ENCODE measurements around the gene SLC27A3.

SLC27A3 gene

DNA sequence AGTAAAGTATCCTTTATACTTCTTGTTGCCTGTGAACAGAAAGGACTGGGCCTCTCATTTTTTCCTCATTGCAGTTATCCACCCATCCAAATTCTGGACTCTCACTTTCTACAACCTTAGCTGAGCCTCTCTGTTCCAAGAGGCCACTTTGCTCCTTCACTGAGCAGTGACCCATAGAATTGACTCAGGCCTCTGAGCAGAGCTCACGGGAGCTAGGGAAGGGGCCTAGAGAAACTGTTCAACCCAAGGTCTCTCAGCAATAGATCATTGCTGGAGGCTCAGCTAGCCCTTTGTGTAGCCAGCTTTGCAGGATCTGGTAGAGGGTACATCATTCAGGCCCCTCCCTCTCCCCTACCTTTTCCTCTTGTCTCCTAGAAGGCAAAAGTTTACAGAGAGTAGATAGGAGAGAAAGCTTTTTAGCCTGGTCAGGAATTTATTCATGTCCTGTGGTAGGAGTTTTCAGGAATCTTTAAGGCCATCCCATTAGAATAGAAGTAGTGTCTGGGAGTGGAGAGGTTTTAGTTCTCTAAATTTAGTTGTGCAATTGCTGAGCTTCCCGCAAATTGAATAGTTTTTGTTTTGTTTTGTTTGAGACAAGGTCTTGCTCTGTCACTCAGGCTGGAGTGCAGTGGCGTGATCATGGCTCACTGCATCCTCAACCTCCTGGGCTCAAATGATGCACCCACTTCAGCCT is 40.7 kb upstream of the SLC27A3 start:
- TF ChIP-seq, protein P1, sequence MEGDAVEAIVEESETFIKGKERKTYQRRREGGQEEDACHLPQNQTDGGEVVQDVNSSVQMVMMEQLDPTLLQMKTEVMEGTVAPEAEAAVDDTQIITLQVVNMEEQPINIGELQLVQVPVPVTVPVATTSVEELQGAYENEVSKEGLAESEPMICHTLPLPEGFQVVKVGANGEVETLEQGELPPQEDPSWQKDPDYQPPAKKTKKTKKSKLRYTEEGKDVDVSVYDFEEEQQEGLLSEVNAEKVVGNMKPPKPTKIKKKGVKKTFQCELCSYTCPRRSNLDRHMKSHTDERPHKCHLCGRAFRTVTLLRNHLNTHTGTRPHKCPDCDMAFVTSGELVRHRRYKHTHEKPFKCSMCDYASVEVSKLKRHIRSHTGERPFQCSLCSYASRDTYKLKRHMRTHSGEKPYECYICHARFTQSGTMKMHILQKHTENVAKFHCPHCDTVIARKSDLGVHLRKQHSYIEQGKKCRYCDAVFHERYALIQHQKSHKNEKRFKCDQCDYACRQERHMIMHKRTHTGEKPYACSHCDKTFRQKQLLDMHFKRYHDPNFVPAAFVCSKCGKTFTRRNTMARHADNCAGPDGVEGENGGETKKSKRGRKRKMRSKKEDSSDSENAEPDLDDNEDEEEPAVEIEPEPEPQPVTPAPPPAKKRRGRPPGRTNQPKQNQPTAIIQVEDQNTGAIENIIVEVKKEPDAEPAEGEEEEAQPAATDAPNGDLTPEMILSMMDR (conservative IDR thresholded peaks at IDR 0.05; ENCODE audit: control insufficient read depth, insufficient read depth, low read depth, low read length) = no peak
- H3K4me3 ChIP-seq (ENCODE audit: control insufficient read depth, low read depth, low read length) = no peak overlapping the region
- no peak for DNase-seq (ENCODE audit: low read depth)

DNA sequence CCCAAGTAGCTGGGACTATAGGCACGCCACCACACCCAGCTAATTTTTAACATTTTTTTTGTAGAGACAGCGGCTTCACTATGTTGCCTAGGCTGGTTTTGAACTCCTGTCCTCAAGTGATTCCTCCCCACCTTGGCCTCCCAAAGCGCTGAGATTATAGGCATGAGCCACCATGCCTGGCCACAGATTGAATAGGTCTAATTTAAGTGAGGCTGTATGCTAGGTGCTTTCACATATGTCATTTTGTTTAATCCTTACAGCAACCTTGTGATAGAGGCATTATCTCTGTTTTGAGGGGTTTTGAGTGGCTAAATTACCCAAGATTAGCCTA is 40.2 kb upstream of the SLC27A3 start:
- DNase-seq (ENCODE audit: low read depth) = no peak
- H3K4me3 ChIP-seq (ENCODE audit: control insufficient read depth, low read depth, low read length) = no peak overlapping the region
- TF ChIP-seq, protein P1 (conservative IDR thresholded peaks at IDR 0.05; ENCODE audit: control insufficient read depth, insufficient read depth, low read depth, low read length) = no peak

DNA sequence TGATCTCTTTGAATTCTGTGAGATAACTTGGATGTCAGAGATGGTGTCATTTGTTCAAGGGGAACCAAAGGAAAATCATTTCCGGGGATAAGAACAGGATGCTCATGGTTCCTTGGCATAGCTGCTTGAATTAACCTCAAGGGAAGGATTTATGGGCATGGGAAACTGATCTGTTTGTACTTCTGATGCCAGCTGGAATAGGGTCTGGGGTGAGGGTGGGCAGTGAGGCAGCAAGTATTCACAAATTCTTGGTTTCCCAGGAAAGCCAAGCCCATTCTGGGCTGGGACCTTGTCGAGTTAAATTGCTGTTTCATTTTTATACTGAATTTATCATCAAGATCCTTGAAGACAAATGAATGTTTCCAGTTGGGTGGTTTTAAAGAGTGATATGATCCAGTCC is 33.2 kb upstream of the SLC27A3 start:
- no peak overlapping the region for H3K4me3 ChIP-seq (ENCODE audit: control insufficient read depth, low read depth, low read length)
- DNase-seq (ENCODE audit: low read depth) = peak; percentile 24
- TF ChIP-seq, protein P1 (conservative IDR thresholded peaks at IDR 0.05; ENCODE audit: control insufficient read depth, insufficient read depth, low read depth, low read length) = no peak

DNA sequence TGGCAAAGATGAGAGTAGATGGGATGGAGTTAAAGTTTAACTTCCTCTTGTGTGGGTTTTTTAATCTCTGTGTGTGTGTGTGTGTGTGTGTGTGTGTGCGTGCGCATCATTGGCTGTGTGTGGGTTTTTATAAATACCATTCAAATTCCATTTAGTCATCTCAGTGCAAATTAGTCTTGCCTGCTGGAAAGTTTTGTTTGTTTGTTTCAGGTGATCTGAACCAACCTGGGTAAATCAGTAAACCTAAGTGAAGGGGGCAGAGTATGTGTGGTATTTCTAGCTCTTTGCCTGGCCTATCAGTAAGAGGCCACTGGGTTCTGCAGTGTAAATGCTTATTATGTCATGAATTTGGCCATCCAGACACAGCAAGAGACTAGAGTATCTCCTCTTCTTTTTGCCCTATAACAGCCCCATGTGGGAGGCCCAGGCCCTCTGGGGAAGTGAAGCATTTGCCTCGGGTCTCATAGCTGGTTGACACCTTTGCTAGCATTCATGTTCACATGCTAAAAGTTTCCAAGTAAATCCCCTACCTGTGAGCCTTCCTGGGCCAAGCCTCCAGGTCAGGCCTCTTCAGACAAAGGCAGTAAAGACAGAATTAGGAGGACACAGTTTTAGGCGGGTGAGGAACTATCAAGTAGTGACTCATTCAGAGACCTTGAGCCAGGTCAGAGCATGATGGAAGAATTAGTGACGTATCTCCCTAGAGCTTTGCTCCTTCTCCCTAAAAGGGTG is 32.6 kb upstream of the SLC27A3 start:
- TF ChIP-seq, protein P1 (conservative IDR thresholded peaks at IDR 0.05; ENCODE audit: control insufficient read depth, insufficient read depth, low read depth, low read length) = no peak
- no peak overlapping the region for H3K4me3 ChIP-seq (ENCODE audit: control insufficient read depth, low read depth, low read length)
- peak; percentile 87 for DNase-seq (ENCODE audit: low read depth)

DNA sequence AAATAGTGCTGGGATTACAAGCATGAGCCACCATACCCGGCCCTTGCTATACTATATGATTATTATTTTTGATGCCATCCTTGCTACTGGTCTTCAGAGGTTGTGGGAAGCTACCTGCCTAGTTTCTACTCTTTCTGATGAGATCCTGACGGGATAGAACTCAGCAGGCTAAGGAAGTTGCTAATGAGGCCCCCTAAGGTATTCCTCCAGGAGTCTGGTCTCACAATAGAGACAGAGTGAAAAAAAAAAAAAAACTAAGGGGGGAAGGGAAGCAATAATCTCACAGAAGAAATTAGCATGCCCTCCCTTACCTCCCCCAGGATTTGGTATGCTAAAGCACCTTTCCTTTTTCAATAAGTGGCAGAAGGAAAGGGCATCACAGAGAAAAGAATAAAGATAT is 29.8 kb upstream of the SLC27A3 start:
- DNase-seq (ENCODE audit: low read depth) = no peak
- TF ChIP-seq, protein P1 (conservative IDR thresholded peaks at IDR 0.05; ENCODE audit: control insufficient read depth, insufficient read depth, low read depth, low read length) = no peak
- H3K4me3 ChIP-seq (ENCODE audit: control insufficient read depth, low read depth, low read length) = no peak overlapping the region

DNA sequence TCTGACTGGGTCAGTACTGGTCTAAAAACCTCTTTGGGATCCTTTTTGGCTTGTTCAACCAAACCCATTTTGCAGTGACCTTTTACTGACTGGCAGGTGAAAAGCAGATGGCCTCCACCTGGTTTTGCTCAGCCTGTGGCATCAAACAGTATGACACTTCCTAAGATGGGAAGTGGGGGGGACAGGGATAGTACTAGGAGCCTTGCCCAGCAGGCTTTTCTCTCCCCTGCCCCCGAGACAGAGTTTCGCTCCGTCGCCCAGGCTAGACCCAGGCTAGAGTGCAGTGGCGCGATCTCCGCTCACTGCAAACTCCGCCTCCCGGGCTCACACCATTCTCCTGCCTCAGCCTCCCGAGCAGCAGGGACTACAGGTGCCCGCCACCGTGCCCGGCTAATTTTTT is 29.0 kb upstream of the SLC27A3 start:
- DNase-seq (ENCODE audit: low read depth) = no peak
- TF ChIP-seq, protein P1 (conservative IDR thresholded peaks at IDR 0.05; ENCODE audit: control insufficient read depth, insufficient read depth, low read depth, low read length) = no peak
- no peak overlapping the region for H3K4me3 ChIP-seq (ENCODE audit: control insufficient read depth, low read depth, low read length)
